Cardiac muscle cell (in vitro differentiated cells and primary cell): ENCODE data around the gene CLASP1. TPM values are rescaled to one million over a fixed set of nuclear protein-coding genes. Genes with fewer than 3 reads are reported as not detected.
"Not testable (repeated sequence)": the region's sequence is repeated elsewhere in the genome, so short reads cannot be mapped to it uniquely, and the experiment has no call there.

Source experiments
- DNase-seq, 2 donors: peaks; one replicate each; pipeline versions ENCODE4 v3.0.0 to v3.0.0-alpha.2; 2010 to 2017; ENCODE audit warnings: low read depth in 1 of 2, low spot score in 1 of 2
- H3K27ac ChIP-seq: fragments of 200-600 bp; sonication (generic); 2 replicates; pipeline ENCODE4 v1.5.1; 2016
- H3K27me3 ChIP-seq: fragments of 200-600 bp; sonication (generic); 2 replicates; pipeline ENCODE4 v1.6.0; 2016; ENCODE audit warnings: control low read depth
- H3K36me3 ChIP-seq: fragments of 200-600 bp; sonication (generic); 2 replicates; pipeline ENCODE4 v1.5.1; 2016; ENCODE audit warnings: control low read depth
- H3K4me1 ChIP-seq: fragments of 200-600 bp; sonication (generic); 2 replicates; pipeline ENCODE4 v1.8.1; 2017; ENCODE audit warnings: low read depth, mild to moderate bottlenecking, mixed run types
- H3K4me3 ChIP-seq: fragments of 200-600 bp; sonication (generic); 2 replicates; pipeline ENCODE4 v1.5.1; 2016; ENCODE audit warnings: mild to moderate bottlenecking
- H3K9me3 ChIP-seq: fragments of 200-600 bp; sonication (generic); 2 replicates; pipeline ENCODE4 v1.5.1; 2017; ENCODE audit warnings: low read depth, mild to moderate bottlenecking, control low read depth
- polyA plus RNA-seq: library from polyadenylated mRNA; unstranded; fragments of >200 nt; fragmentation: Nextera tagmentation; extraction: Ambion mirVana; gene quantifications from 2 replicates; pipeline ENCODE4 v1.2.1, GENCODE V29; 2016
- total RNA-seq: library from RNA; depleted of rRNA; stranded (reverse); fragments of >200 nt; gene quantifications from 2 replicates; pipeline ENCODE4 v1.2.3, GENCODE V29; 2016
- TF ChIP-seq, protein P1 (sequence below): IDR thresholded peaks from 2 replicates; pipeline ENCODE4 v1.5.1; 2012; ENCODE audit warnings: low read depth, mild to moderate bottlenecking, low read length

The CLASP1 gene
- total and polyA plus RNA-seq, 2 experiments from 2014 or later = 24.8 to 53.0 TPM

GRCh38 chr2:121686218-121686617, 37.0 kb upstream of the CLASP1 start:
- Histone ChIP-seq H3K4me3 (no peak overlapping the region), H3K4me1 (peaks cover 6% of the 10 kb centered on the region), H3K9me3 (no peaks in the 10 kb centered on the region), H3K36me3 (no peaks in the 10 kb centered on the region), H3K27ac (no peak overlapping the region), H3K27me3 (no peaks in the 10 kb centered on the region)
- no peak for DNase-seq
- TF ChIP-seq, protein P1, sequence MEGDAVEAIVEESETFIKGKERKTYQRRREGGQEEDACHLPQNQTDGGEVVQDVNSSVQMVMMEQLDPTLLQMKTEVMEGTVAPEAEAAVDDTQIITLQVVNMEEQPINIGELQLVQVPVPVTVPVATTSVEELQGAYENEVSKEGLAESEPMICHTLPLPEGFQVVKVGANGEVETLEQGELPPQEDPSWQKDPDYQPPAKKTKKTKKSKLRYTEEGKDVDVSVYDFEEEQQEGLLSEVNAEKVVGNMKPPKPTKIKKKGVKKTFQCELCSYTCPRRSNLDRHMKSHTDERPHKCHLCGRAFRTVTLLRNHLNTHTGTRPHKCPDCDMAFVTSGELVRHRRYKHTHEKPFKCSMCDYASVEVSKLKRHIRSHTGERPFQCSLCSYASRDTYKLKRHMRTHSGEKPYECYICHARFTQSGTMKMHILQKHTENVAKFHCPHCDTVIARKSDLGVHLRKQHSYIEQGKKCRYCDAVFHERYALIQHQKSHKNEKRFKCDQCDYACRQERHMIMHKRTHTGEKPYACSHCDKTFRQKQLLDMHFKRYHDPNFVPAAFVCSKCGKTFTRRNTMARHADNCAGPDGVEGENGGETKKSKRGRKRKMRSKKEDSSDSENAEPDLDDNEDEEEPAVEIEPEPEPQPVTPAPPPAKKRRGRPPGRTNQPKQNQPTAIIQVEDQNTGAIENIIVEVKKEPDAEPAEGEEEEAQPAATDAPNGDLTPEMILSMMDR = no peak

- H3K27me3 ChIP-seq = no peaks in the 10 kb centered on the region
- no peak for DNase-seq
- no peak overlapping the region for H3K4me3 ChIP-seq
- TF ChIP-seq, protein P1 = no peak
- no peaks in the 10 kb centered on the region for H3K36me3 ChIP-seq
- no peaks in the 10 kb centered on the region for H3K9me3 ChIP-seq
- H3K4me1 ChIP-seq = peaks cover 6% of the 10 kb centered on the region
- no peak overlapping the region for H3K27ac ChIP-seq
Observed at GRCh38 chr2:121682396-121683298, 33.4 kb upstream of the CLASP1 start.

DNA sequence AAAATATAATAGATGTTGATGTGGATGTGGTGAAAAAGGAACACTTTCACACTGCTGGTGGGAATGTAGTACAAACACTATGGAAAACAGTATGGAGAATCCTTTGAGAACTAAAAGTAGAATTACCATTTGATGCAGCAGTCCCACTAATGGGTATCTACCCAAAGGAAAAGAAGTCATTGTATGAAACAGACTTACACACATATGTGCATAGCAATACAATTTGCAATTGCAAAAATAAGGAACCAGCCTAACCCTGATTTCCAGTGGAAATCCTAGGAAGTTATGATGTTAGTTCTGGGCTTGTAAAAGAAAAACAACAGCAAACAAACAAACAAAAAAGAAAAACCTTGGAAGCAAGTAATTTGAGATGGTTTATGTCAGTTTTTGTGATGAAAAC, 28.6 kb upstream of the CLASP1 start:
- Histone ChIP-seq H3K9me3 (no peaks in the 10 kb centered on the region), H3K4me1 (no peaks in the 10 kb centered on the region), H3K4me3 (no peak overlapping the region), H3K27ac (no peak overlapping the region), H3K27me3 (no peaks in the 10 kb centered on the region), H3K36me3 (no peaks in the 10 kb centered on the region)
- TF ChIP-seq, protein P1 = no peak
- DNase-seq = no peak

GRCh38 chr2:121671621-121672020, 22.4 kb upstream of the CLASP1 start:
- H3K27me3 ChIP-seq, DNase-seq, H3K9me3 ChIP-seq, H3K36me3 ChIP-seq, H3K27ac ChIP-seq, H3K4me3 ChIP-seq, H3K4me1 ChIP-seq: not testable (repeated sequence)

GRCh38 chr2:121670181-121670580, 20.9 kb upstream of the CLASP1 start:
- Histone ChIP-seq H3K4me3 (no peak overlapping the region), H3K36me3 (no peaks in the 10 kb centered on the region), H3K9me3 (no peaks in the 10 kb centered on the region), H3K4me1 (no peaks in the 10 kb centered on the region), H3K27ac (no peak overlapping the region), H3K27me3 (no peaks in the 10 kb centered on the region)
- TF ChIP-seq, protein P1 = no peak
- no peak for DNase-seq

DNA sequence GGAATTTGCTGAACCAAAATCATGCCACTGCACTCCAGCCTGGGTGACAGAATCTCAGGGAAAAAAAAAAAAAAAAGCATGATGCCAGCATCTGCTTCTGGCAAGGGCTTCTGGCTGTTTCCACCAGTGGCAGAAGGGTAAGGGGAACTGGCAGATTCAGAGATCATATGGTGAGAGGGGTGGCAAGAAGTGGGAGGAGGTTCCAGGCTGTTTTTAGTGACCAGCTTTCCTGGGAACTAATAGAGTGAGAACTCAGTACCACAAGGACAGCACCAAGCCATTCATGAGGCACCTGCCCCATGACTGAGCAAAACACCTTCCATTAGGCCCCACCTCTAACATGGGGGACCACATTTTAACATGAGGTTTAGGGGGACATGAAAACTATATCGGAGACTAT, 18.4 kb upstream of the CLASP1 start:
- Histone ChIP-seq H3K9me3 (no peaks in the 10 kb centered on the region), H3K4me1 (no peaks in the 10 kb centered on the region), H3K36me3 (no peaks in the 10 kb centered on the region), H3K27me3 (no peaks in the 10 kb centered on the region), H3K4me3 (no peak overlapping the region), H3K27ac (no peak overlapping the region)
- DNase-seq = no peak
- TF ChIP-seq, protein P1 = no peak
